ENCODE measurements around the gene ZNF442.
"Not testable (repeated sequence)": the region's sequence is repeated elsewhere in the genome, so short reads cannot be mapped to it uniquely, and the experiment has no call there.

The ZNF442 gene

DNA sequence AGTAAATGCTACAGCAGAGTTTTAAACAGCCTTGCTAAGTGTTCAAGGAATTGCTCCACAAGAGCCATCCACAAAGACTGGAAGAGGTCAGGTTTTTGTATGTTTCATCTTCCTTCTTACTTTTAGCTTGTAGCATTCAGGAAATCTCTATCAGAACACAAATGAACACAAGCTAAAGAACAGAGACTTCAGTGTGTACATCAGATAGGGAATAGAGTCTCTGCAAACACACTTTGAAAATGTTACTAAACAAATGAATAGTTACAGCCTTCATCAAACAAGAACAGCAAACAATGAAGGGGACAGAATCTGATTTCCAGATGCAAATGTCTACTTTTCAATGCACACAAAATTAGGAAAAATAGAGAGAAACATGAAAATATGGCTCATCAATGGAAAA is 39.8 kb downstream of the ZNF442 start:
- DNase-seq, result no peak

DNA sequence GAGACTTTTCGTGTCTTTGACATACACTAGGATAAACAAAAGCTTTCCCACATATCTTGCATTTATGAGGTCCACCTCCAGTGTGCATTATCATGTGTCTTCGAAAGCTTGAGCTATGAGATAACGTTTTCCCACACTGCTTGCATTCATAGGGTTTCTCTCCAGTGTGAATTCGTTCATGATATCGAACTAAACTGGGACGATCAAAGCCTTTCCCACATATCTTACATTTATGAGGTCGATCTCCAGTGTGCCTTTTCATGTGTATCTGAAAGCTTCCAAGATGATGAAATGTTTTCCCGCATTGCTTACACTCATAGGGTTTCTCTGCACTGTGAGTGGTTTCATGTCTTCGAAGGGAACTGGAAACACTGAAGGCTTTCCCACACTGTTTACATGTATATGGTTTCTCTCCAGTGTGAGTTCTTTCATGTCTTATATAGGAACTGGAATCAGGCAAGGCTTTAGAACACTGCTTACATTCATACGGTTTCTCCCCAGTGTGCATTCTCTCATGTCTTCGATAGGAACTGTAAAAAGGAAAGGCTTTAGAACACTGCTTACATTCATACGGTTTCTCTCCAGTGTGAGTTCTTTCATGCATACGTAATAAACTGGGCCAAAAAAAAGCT is 46.6 kb downstream of the ZNF442 start:
- DNase-seq, result no peak

DNA sequence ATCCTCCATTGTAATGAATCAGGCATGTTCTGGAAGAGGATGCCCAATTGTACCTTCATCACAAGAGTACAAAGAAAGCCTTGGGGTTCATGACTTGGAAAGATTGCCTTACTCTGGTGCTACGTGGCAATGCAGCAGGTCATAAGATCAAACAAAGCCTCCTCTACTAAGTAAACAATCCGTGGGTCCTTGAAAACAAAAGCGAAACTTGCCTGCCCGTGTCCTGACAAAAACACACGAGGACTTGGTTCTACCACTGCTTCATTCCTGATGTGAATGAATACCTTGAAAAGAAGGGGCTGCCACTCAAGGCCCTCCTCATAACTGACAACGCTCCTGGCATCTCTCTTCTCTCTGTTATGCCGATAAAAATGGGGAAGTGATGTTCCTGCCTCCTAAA is 50.9 kb downstream of the ZNF442 start:
- DNase-seq, result no peak

DNA sequence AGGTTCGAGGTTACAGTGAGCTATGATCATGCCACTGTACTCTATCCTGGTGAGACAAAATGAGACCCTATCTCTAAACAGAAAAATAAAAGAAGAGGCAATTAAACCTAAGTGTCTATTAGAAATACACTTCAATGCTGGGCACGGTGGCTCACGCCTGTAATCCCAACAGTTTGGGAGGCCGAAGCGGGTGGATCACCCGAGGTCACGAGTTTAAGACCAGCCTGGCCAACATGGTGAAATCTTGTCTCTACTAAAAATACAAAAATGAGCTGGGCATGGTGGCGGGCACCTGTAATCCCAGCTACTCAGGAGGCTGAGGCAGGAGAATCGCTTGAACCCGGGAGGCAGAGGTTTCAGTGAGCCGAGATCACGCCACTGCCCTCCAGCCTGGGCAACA is 56.6 kb downstream of the ZNF442 start:
- DNase-seq, result not testable (repeated sequence)
